Measurements from ENCODE around the gene GADD45A.

GRCh38 chr1:67690018-67690363 lies 5.0 kb downstream of the GADD45A start:
- TF ChIP-seq CTCF (optimal IDR thresholded peaks at IDR 0.05 in 1 of 3, IDR thresholded peaks at IDR 0.05 in 1 of 3, conservative IDR thresholded peaks at IDR 0.05 in 1 of 3; ENCODE audit: extremely low read depth in 1 of 3, insufficient read depth in 2 of 3, low read length in 3 of 3) (no peak), EZH2 (IDR thresholded peaks at IDR 0.05; ENCODE audit: low read length) (no peak)

Measured in keratinocyte (primary cell).